CD4-positive, alpha-beta T cell (primary cell): ENCODE results near the gene ADM2. TPM values are rescaled to one million over a fixed set of nuclear protein-coding genes. Genes with fewer than 3 reads are reported as not detected.
A peak's percentile ranks its signal among the peaks of the same experiment; 100 is the strongest.
"Not testable (repeated sequence)": the region's sequence is repeated elsewhere in the genome, so short reads cannot be mapped to it uniquely, and the experiment has no call there.

Experiments used
- ATAC-seq: fragments of 200-7000 bp; cut with Tn5 transposase; one replicate; pipeline ENCODE4 v1.10.0; 2022; ENCODE audit warnings: mild to moderate bottlenecking; ENCODE audit not compliant: poor library complexity
- CTCF ChIA-PET: fragments of 350-600 bp; sonication (Branson Sonifier 250); formaldehyde crosslinking; loops from one replicate; lab custom pipeline; 2021; ENCODE audit warnings: antibody characterized with exemption, inconsistent platforms; lab: Charles Lee
- POLR2A ChIA-PET: fragments of 350-600 bp; sonication (Branson Sonifier 250); formaldehyde crosslinking; loops from one replicate; lab custom pipeline; 2021; ENCODE audit warnings: antibody characterized with exemption, inconsistent platforms; lab: Charles Lee
- DNase-seq, 14 experiments: peaks; one replicate each; pipeline ENCODE4 v3.0.0-alpha.2; 2013 to 2020; ENCODE audit warnings: mixed read lengths in 2 of 14
- H3K27ac ChIP-seq, 2 donors: one replicate each; pipeline versions ENCODE4 v1.5.1 to v1.7.0; 2013; ENCODE audit warnings: low read length in 2 of 2, low read depth in 1 of 2, mild to moderate bottlenecking in 1 of 2
- H3K27me3 ChIP-seq, 2 experiments: 1 replicate in 1 of 2; 2 replicates in 1 of 2; pipeline versions ENCODE4 v1.6.1 to v1.7.0; 2013; ENCODE audit warnings: low read length in 2 of 2, control low read depth in 1 of 2, mild to moderate bottlenecking in 1 of 2, moderate library complexity in 1 of 2; ENCODE audit not compliant: insufficient read depth in 2 of 2, control insufficient read depth in 1 of 2
- H3K36me3 ChIP-seq: one replicate; pipeline ENCODE4 v1.6.1; 2013; ENCODE audit warnings: low read length, control low read depth; ENCODE audit not compliant: insufficient read depth
- H3K4me1 ChIP-seq: one replicate; pipeline ENCODE4 v1.6.1; 2013; ENCODE audit warnings: low read length, control low read depth; ENCODE audit not compliant: insufficient read depth
- H3K4me3 ChIP-seq: one replicate; pipeline ENCODE4 v1.5.1; 2013; ENCODE audit warnings: mild to moderate bottlenecking, low read length, moderate library complexity
- H3K9me3 ChIP-seq, 2 experiments: 1 replicate in 1 of 2; 2 replicates in 1 of 2; pipeline versions ENCODE4 v1.6.1 to v1.7.0; 2013; ENCODE audit warnings: low read length in 2 of 2, mild to moderate bottlenecking in 2 of 2, control low read depth in 1 of 2, moderate library complexity in 1 of 2; ENCODE audit not compliant: control insufficient read depth in 1 of 2, insufficient read depth in 1 of 2
- H3K27ac Mint-ChIP-seq: one replicate; pipeline ENCODE4 v1.8.0; 2020; ENCODE audit warnings: mixed read lengths
- H3K27me3 Mint-ChIP-seq: one replicate; pipeline ENCODE4 v1.8.0; 2021; ENCODE audit warnings: mixed read lengths
- H3K36me3 Mint-ChIP-seq: one replicate; pipeline ENCODE4 v1.8.0; 2021; ENCODE audit warnings: low read depth, mixed read lengths
- H3K4me1 Mint-ChIP-seq: one replicate; pipeline ENCODE4 v1.8.0; 2021; ENCODE audit warnings: low read depth, mixed read lengths
- H3K4me3 Mint-ChIP-seq: one replicate; pipeline ENCODE4 v1.8.0; 2020; ENCODE audit warnings: mild to moderate bottlenecking, mixed read lengths
- H3K9me3 Mint-ChIP-seq: one replicate; pipeline ENCODE4 v1.8.0; 2020; ENCODE audit warnings: mixed read lengths
- CTCF ChIP-seq: fragments of 200-600 bp; IDR thresholded peaks from one replicate; pipeline ENCODE4 v1.8.0; 2022; ENCODE audit warnings: antibody characterized with exemption, mild to moderate bottlenecking
- intact Hi-C, 2 experiments: fragments of 100-400 bp; cut with DNase I in 1 of 2; cut with micrococcal nuclease in 1 of 2; formaldehyde crosslinking; loops; one replicate each; pipeline versions ENCODE4 v1.15.1 to v1.9.0; 2023 to 2025; cut with DNase I, micrococcal nuclease
- total RNA-seq, 174 experiments: library from RNA in 2 of 174; stranded (reverse) in 2 of 174; gene quantifications; one replicate each; pipeline ENCODE4 v1.2.3 and lab custom pipeline; 2021 to 2026

Gene ADM2
- total RNA-seq, 2 experiments from 2014 or later: 1.1 to 1.6 TPM

GRCh38 chr22:50532824-50533796 lies 51.8 kb downstream of the ADM2 start:
- intact Hi-C loops: no loop called here
- DNase-seq: peak in 1 of 14 experiments; percentile 8
- Mint-ChIP-seq H3K4me3 (peak overlapping the region; percentile 86), H3K27ac (peak overlapping the region; percentile 88), H3K27me3 (peaks cover 13% of the 10 kb centered on the region), H3K36me3 (no peaks in the 10 kb centered on the region), H3K9me3 (no peaks in the 10 kb centered on the region), H3K4me1 (peaks cover 30% of the 10 kb centered on the region)
- ATAC-seq: no peak
- H3K9me3 ChIP-seq: no peaks in the 10 kb centered on the region
- H3K27me3 ChIP-seq: no peaks in the 10 kb centered on the region
- ChIA-PET POLR2A (interaction anchor here (0.6 to 10.0 kb wide), 6 partner anchors 6 to 25 kb away, joined by 3 to 258 read pairs (median 6); partner anchors contain the start of genes LMF2, NCAPH2, SCO2 and TYMP), CTCF (interaction anchor here (0.7 to 1.0 kb wide), 2 partner anchors 12 to 30 kb away, joined by 3 to 4 read pairs; partner anchors contain the start of gene SYCE3)
- no peak overlapping the region for H3K27ac ChIP-seq
- no peaks in the 10 kb centered on the region for H3K36me3 ChIP-seq
- TF ChIP-seq CTCF: no peak
- peaks cover 64% of the 10 kb centered on the region for H3K4me1 ChIP-seq
- H3K4me3 ChIP-seq: no peak overlapping the region

GRCh38 chr22:50533856-50534711 lies 52.7 kb downstream of the ADM2 start:
- intact Hi-C loops: not testable (repeated sequence)

GRCh38 chr22:50535113-50535512 lies 53.8 kb downstream of the ADM2 start:
- no peaks in the 10 kb centered on the region for H3K36me3 ChIP-seq
- no peak overlapping the region for H3K27ac ChIP-seq
- Mint-ChIP-seq H3K9me3 (no peaks in the 10 kb centered on the region), H3K27ac (no peak overlapping the region), H3K36me3 (no peaks in the 10 kb centered on the region), H3K4me3 (no peak overlapping the region), H3K27me3 (peaks cover 13% of the 10 kb centered on the region), H3K4me1 (peaks cover 36% of the 10 kb centered on the region)
- H3K27me3 ChIP-seq: no peaks in the 10 kb centered on the region
- peaks cover 64% of the 10 kb centered on the region for H3K4me1 ChIP-seq
- ChIA-PET POLR2A (interaction anchor here (0.7 to 10.0 kb wide), 3 partner anchors 8 to 13 kb away, joined by 4 to 258 read pairs (median 5); partner anchors contain the start of genes KLHDC7B, SCO2 and TYMP), CTCF (interaction anchor here (1.2 kb wide), 2 partner anchors 9 to 13 kb away, joined by 3 to 5 read pairs; partner anchors contain the start of gene SCO2)
- no peaks in the 10 kb centered on the region for H3K9me3 ChIP-seq
- ATAC-seq (no peak), DNase-seq (peak in 1 of 14 experiments; percentile 6)
- intact Hi-C loops: no loop called here
- no peak for TF ChIP-seq CTCF
- no peak overlapping the region for H3K4me3 ChIP-seq

More at GRCh38 chr22:50533856-50534711, 52.7 kb downstream of the ADM2 start:
- peak overlapping the region; percentile 67 for H3K4me3 Mint-ChIP-seq
- DNase-seq: peak in 4 of 14 experiments; percentile 7 to 54 (median 46)
- H3K27me3 ChIP-seq, H3K9me3 ChIP-seq, H3K27ac ChIP-seq, H3K9me3 Mint-ChIP-seq, CTCF ChIA-PET, H3K36me3 ChIP-seq, ATAC-seq, H3K4me3 ChIP-seq, H3K36me3 Mint-ChIP-seq: not testable (repeated sequence)
- H3K4me1 ChIP-seq: peaks cover 64% of the 10 kb centered on the region
- H3K27ac Mint-ChIP-seq: peak overlapping the region; percentile 88
- peaks cover 26% of the 10 kb centered on the region for H3K4me1 Mint-ChIP-seq
- H3K27me3 Mint-ChIP-seq: peaks cover 13% of the 10 kb centered on the region
- POLR2A ChIA-PET: interaction anchor here (0.7 to 10.0 kb wide), 3 partner anchors 7 to 14 kb away, joined by 3 to 258 read pairs (median 5); partner anchors contain the start of genes KLHDC7B, SCO2 and TYMP

Other genes starting within 250 kb of the ADM2 start
- 100 to 1,000 TPM; 124 to 126 TPM for gene TUBGCP6, start 236.5 kb upstream of the ADM2 start, total RNA-seq
- 10 to 100 TPM; 87.3 to 88.7 TPM for gene HDAC10, start 230.3 kb upstream of the ADM2 start, total RNA-seq
- gene MAPK12, start 219.9 kb upstream of the ADM2 start, total RNA-seq: 1 to 10 TPM; 1.2 to 1.3 TPM
- 1 to 10 TPM; 4.2 to 4.9 TPM for gene MAPK11, start 211.2 kb upstream of the ADM2 start, total RNA-seq
- gene PLXNB2, start 173.9 kb upstream of the ADM2 start, total RNA-seq: 1 to 10 TPM; 2.8 to 3.9 TPM
- gene DENND6B, start 154.5 kb upstream of the ADM2 start, total RNA-seq: 1 to 10 TPM; 1.8 to 1.9 TPM
- 10 to 100 TPM; 47.1 to 48.0 TPM for gene PPP6R2, start 138.2 kb upstream of the ADM2 start, total RNA-seq
- 100 to 1,000 TPM; 220 to 227 TPM for gene SBF1, start 6.5 kb upstream of the ADM2 start, total RNA-seq
- not detected for gene MIOX, start 5.3 kb downstream of the ADM2 start, total RNA-seq
- gene LMF2, start 26.2 kb downstream of the ADM2 start, total RNA-seq: 100 to 1,000 TPM; 107 to 114 TPM
- 100 to 1,000 TPM; 184 to 185 TPM for gene NCAPH2, start 26.7 kb downstream of the ADM2 start, total RNA-seq
- 1 to 10 TPM in 1 of 2 experiments, under 1 TPM in 1; 0.61 to 5.6 TPM for gene SCO2, start 44.1 kb downstream of the ADM2 start, total RNA-seq
- gene TYMP, start 48.5 kb downstream of the ADM2 start, total RNA-seq: 10 to 100 TPM in 1 of 2 experiments, 1 to 10 TPM in 1; 9.9 to 10.0 TPM
- gene KLHDC7B, start 64.4 kb downstream of the ADM2 start, total RNA-seq: 1 to 10 TPM; 2.3 TPM
- gene SYCE3, start 81.4 kb downstream of the ADM2 start, total RNA-seq: not detected
- gene CPT1B, start 96.9 kb downstream of the ADM2 start, total RNA-seq: 10 to 100 TPM; 59.1 to 68.3 TPM
- 100 to 1,000 TPM; 152 to 156 TPM for gene CHKB, start 101.3 kb downstream of the ADM2 start, total RNA-seq
- under 1 TPM; 0.31 to 0.52 TPM for gene MAPK8IP2, start 119.2 kb downstream of the ADM2 start, total RNA-seq
- gene ARSA, start 146.6 kb downstream of the ADM2 start, total RNA-seq: 10 to 100 TPM; 52.3 to 54.4 TPM
- gene SHANK3, start 191.3 kb downstream of the ADM2 start, total RNA-seq: not detected